Kidney (tissue), 14 donors: ENCODE measurements around the gene ZNF750. TPM values are rescaled to one million over a fixed set of nuclear protein-coding genes. Genes with fewer than 3 reads are reported as not detected.

Source experiments
- DNase-seq, 5 donors: peaks; one replicate each; pipeline ENCODE4 v3.0.0-alpha.2; 2013 to 2020
- FAIRE-seq: peaks from 2 replicates; lab custom pipeline; 2012; peaks lifted over from hg19 to GRCh38; lab: Jason Lieb, UNC
- H3K27ac ChIP-seq, 2 donors: one replicate each; pipeline ENCODE4 v1.7.0; 2013; ENCODE audit warnings: low read depth in 2 of 2, low read length in 2 of 2, inconsistent platforms in 1 of 2
- H3K27me3 ChIP-seq: one replicate; pipeline ENCODE4 v1.7.1; 2013; ENCODE audit warnings: low read length, inconsistent platforms; ENCODE audit not compliant: control insufficient read depth, insufficient read depth
- H3K36me3 ChIP-seq, 3 donors: one replicate each; pipeline versions ENCODE4 v1.7.0 to v1.7.1; 2013; ENCODE audit warnings: low read length in 3 of 3, control low read depth in 1 of 3, inconsistent platforms in 1 of 3; ENCODE audit not compliant: insufficient read depth in 3 of 3, control insufficient read depth in 2 of 3
- H3K4me1 ChIP-seq, 3 donors: one replicate each; pipeline versions ENCODE4 v1.7.0 to v1.7.1; 2013; ENCODE audit warnings: low read length in 3 of 3, inconsistent platforms in 1 of 3, low read depth in 1 of 3; ENCODE audit not compliant: control insufficient read depth in 2 of 3, insufficient read depth in 2 of 3
- H3K4me3 ChIP-seq, 3 donors: one replicate each; pipeline versions ENCODE4 v1.7.0 to v1.8.1; 2013; ENCODE audit warnings: low read length in 3 of 3, control low read depth in 1 of 3, inconsistent platforms in 1 of 3
- H3K9ac ChIP-seq, 3 donors: one replicate each; pipeline versions ENCODE4 v1.7.0 to v1.7.1; 2013; ENCODE audit warnings: low read length in 3 of 3, control low read depth in 1 of 3, inconsistent platforms in 1 of 3
- H3K9me3 ChIP-seq, 3 donors: one replicate each; pipeline versions ENCODE4 v1.7.0 to v1.7.1; 2013; ENCODE audit warnings: low read length in 3 of 3, control low read depth in 1 of 3, inconsistent platforms in 1 of 3; ENCODE audit not compliant: control insufficient read depth in 2 of 3, insufficient read depth in 1 of 3
- intact Hi-C: fragments of 100-400 bp; cut with DNase I; formaldehyde crosslinking; loops from one replicate; pipeline ENCODE4 v1.11.1; 2022
- polyA plus RNA-seq: library from polyadenylated mRNA; stranded (reverse); fragments of 350-450 nt; fragmentation: Illumina TruSeq; extraction: RNeasy Lipid Tissue Mini Kit (QIAGEN cat#74804); gene quantifications from one replicate; pipeline ENCODE4 v1.2.3, GENCODE V29; 2014; ENCODE audit warnings: low read depth, low replicate concordance; ENCODE audit not compliant: insufficient read depth
- total RNA-seq: library from RNA; stranded (reverse); fragmentation: NEBNext Ultra II Directional; extraction: Animal tissue kit (Norgen Biotek cat#: 25700); gene quantifications from one replicate; pipeline ENCODE4 v1.2.1, GENCODE V29; 2021
- TF ChIP-seq, protein P1 (sequence below): IDR thresholded peaks from 3 replicates; pipeline ENCODE4 v1.5.1; 2012; ENCODE audit warnings: mild to moderate bottlenecking, moderate library complexity, borderline replicate concordance; ENCODE audit not compliant: insufficient read depth; ENCODE audit errors: extremely low read depth
- donor health status: control.
- donor health status: control.
- donor health status: control.
- donor health status: control.
- donor health status: control.
- donor health status: DM: yes; HTN: yes; CAD: no.
- donor health status: Normal renal cell carcinoma (clear cell type).

The ZNF750 gene
- total and polyA plus RNA-seq, 2 donors from 2014 or later: 0.25 to 0.30 TPM

- intact Hi-C loops: no loop called here
- no peaks in the 10 kb centered on the region for H3K27me3 ChIP-seq
- no peak overlapping the region for H3K4me3 ChIP-seq
- no peaks in the 10 kb centered on the region for H3K9me3 ChIP-seq
- H3K4me1 ChIP-seq: no peaks in the 10 kb centered on the region
- H3K9ac ChIP-seq: no peak overlapping the region
- TF ChIP-seq, protein P1, sequence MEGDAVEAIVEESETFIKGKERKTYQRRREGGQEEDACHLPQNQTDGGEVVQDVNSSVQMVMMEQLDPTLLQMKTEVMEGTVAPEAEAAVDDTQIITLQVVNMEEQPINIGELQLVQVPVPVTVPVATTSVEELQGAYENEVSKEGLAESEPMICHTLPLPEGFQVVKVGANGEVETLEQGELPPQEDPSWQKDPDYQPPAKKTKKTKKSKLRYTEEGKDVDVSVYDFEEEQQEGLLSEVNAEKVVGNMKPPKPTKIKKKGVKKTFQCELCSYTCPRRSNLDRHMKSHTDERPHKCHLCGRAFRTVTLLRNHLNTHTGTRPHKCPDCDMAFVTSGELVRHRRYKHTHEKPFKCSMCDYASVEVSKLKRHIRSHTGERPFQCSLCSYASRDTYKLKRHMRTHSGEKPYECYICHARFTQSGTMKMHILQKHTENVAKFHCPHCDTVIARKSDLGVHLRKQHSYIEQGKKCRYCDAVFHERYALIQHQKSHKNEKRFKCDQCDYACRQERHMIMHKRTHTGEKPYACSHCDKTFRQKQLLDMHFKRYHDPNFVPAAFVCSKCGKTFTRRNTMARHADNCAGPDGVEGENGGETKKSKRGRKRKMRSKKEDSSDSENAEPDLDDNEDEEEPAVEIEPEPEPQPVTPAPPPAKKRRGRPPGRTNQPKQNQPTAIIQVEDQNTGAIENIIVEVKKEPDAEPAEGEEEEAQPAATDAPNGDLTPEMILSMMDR: no peak
- H3K36me3 ChIP-seq: peaks cover 0 to 2% (median 0%) of the 10 kb centered on the region in 3 donors
- FAIRE-seq: no peak
- no peak overlapping the region for H3K27ac ChIP-seq
- DNase-seq: peak in 2 of 5 donors; percentile 23 to 26
Measured at GRCh38 chr17:82789051-82789592, 50.7 kb downstream of the ZNF750 start.

DNA sequence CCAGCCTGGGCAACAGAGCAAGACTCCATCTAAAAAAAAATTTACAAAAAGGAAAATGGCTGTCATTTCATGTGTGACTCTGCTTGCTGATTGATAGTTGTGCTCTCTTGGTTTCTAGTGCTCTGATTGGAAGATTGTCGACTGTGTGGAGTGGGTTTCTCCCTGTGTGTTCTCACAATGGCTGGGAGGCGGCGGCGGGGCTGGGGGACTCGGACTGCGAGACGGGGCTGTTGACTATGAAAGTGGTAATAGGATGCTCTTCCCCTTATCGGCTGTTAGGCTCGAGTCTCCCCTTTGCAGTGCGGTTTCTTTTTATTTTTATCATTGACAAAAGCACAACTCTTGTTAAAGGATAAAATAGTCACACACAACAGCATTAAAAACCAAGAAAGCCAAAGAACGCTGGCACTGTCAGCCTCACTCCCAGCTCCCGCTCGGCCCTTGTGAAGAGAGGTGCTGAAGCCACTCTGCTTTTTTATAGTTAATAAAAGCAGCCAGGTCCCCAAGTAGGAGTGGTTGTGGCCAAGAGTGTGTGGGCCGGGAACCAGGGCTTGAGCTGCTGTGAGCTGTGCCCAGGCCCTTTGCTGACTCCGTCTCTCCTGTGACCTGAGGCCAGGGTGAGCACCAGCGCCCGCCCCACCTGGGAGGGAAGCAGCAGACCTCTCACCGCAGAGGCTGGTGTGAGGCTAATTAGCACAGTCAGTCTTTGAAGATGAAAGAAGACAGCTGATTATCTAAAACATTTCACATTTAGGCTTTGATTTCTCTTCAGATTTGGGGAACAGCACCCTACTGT is 51.4 kb downstream of the ZNF750 start:
- TF ChIP-seq, protein P1: no peak
- Histone ChIP-seq H3K9me3 (no peaks in the 10 kb centered on the region), H3K4me3 (no peak overlapping the region), H3K27ac (no peak overlapping the region), H3K4me1 (no peaks in the 10 kb centered on the region), H3K27me3 (no peaks in the 10 kb centered on the region), H3K9ac (no peak overlapping the region), H3K36me3 (peaks cover 0 to 2% (median 0%) of the 10 kb centered on the region in 3 donors)
- intact Hi-C loops: no loop called here
- DNase-seq (peak in 1 of 5 donors; percentile 10), FAIRE-seq (no peak)

- intact Hi-C loops: no loop called here
- FAIRE-seq (no peak), DNase-seq (no peak)
- TF ChIP-seq, protein P1: no peak
- Histone ChIP-seq H3K4me1 (no peaks in the 10 kb centered on the region), H3K9ac (no peak overlapping the region), H3K27ac (no peak overlapping the region), H3K9me3 (no peaks in the 10 kb centered on the region), H3K27me3 (no peaks in the 10 kb centered on the region), H3K36me3 (peaks cover 0 to 4% (median 0%) of the 10 kb centered on the region in 3 donors), H3K4me3 (no peak overlapping the region)
Measured at GRCh38 chr17:82787081-82787848, 52.6 kb downstream of the ZNF750 start.
